Loucy (cell line): Measurements from ENCODE around the gene ROGDI.

Experiments used
- H2AFZ ChIP-seq: fragments of 200-600 bp; sonication (generic); 2 replicates; pipeline ENCODE4 v1.6.0; 2016; ENCODE audit warnings: antibody characterized with exemption, mild to moderate bottlenecking, low read length, moderate library complexity
- H3F3A ChIP-seq: fragments of 200-600 bp; 2 replicates; pipeline ENCODE4 v1.6.0; 2016; ENCODE audit warnings: antibody characterized with exemption, low read depth, mild to moderate bottlenecking
- H3K27me3 ChIP-seq: fragments of 200-600 bp; sonication (generic); 2 replicates; pipeline ENCODE4 v1.6.1; 2014; ENCODE audit warnings: low read length, mild to moderate bottlenecking; ENCODE audit not compliant: insufficient read depth, poor library complexity, severe bottlenecking
- H3K36me3 ChIP-seq: fragments of 200-600 bp; sonication (generic); 2 replicates; pipeline ENCODE4 v1.6.1; 2016; ENCODE audit warnings: low read length; ENCODE audit not compliant: insufficient read depth
- H3K4me1 ChIP-seq: fragments of 200-600 bp; sonication (generic); 2 replicates; pipeline ENCODE4 v1.5.1; 2014; ENCODE audit warnings: low read length, mild to moderate bottlenecking; ENCODE audit not compliant: insufficient read depth, poor library complexity, severe bottlenecking
- H3K4me2 ChIP-seq: fragments of 200-600 bp; sonication (generic); 2 replicates; pipeline ENCODE4 v1.6.0; 2014; ENCODE audit warnings: antibody characterized with exemption, low read length, low read depth, mild to moderate bottlenecking; ENCODE audit not compliant: poor library complexity, severe bottlenecking
- H3K4me3 ChIP-seq: fragments of 200-600 bp; sonication (generic); 2 replicates; pipeline ENCODE4 v1.5.1; 2014; ENCODE audit warnings: low read length, mild to moderate bottlenecking, mixed read lengths; ENCODE audit not compliant: poor library complexity, severe bottlenecking
- H3K79me2 ChIP-seq: fragments of 200-600 bp; sonication (generic); 2 replicates; pipeline ENCODE4 v1.6.1; 2014; ENCODE audit warnings: low read length; ENCODE audit not compliant: insufficient read depth
- H3K9ac ChIP-seq: fragments of 200-600 bp; sonication (generic); 2 replicates; pipeline ENCODE4 v1.6.0; 2014; ENCODE audit warnings: mild to moderate bottlenecking, low read depth, low read length, moderate library complexity; ENCODE audit not compliant: poor library complexity, severe bottlenecking
- H3K9me2 ChIP-seq: fragments of 200-600 bp; sonication (generic); replicated peaks from 2 replicates; pipeline ENCODE4 v1.6.1; 2016; ENCODE audit warnings: low read depth, low read length, mixed read lengths
- H3K9me3 ChIP-seq: fragments of 200-600 bp; sonication (generic); 2 replicates; pipeline ENCODE4 v1.6.1; 2014; ENCODE audit warnings: mild to moderate bottlenecking, antibody characterized with exemption, low read length, low read depth; ENCODE audit not compliant: insufficient read depth
- H4K20me1 ChIP-seq: fragments of 200-600 bp; sonication (generic); 2 replicates; pipeline ENCODE4 v1.6.0; 2014; ENCODE audit warnings: antibody characterized with exemption, low read length, mild to moderate bottlenecking; ENCODE audit not compliant: insufficient read depth, poor library complexity, severe bottlenecking
- EZH2phosphoT487 ChIP-seq: fragments of 200-600 bp; IDR thresholded peaks from 2 replicates; pipeline ENCODE4 v1.6.1; 2018; ENCODE audit warnings: antibody characterized with exemption, mild to moderate bottlenecking, moderate library complexity, borderline replicate concordance
- TF ChIP-seq, protein P1 (sequence below): fragments of 200-600 bp; sonication (generic); conservative IDR thresholded peaks from 2 replicates; pipeline ENCODE4 v1.5.1; 2014; ENCODE audit warnings: mild to moderate bottlenecking, antibody characterized with exemption, low read length

ROGDI gene

GRCh38 chr16:4788489-4788889 is 13.9 kb downstream of the ROGDI start:
- Histone ChIP-seq H3K9me2 (no peaks in the 10 kb centered on the region), H3K4me1 (no peaks in the 10 kb centered on the region), H3K4me2 (no peak overlapping the region), H4K20me1 (no peaks in the 10 kb centered on the region), H3K79me2 (no peaks in the 10 kb centered on the region), H3K27me3 (no peaks in the 10 kb centered on the region), H3F3A (no peaks in the 10 kb centered on the region), H3K9me3 (no peaks in the 10 kb centered on the region), H3K9ac (no peak overlapping the region), H3K36me3 (no peaks in the 10 kb centered on the region), H3K4me3 (no peak overlapping the region), H2AFZ (no peak overlapping the region; the same call in 1 of the 2 replicates)
- TF ChIP-seq EZH2phosphoT487: no peak
- TF ChIP-seq, protein P1, sequence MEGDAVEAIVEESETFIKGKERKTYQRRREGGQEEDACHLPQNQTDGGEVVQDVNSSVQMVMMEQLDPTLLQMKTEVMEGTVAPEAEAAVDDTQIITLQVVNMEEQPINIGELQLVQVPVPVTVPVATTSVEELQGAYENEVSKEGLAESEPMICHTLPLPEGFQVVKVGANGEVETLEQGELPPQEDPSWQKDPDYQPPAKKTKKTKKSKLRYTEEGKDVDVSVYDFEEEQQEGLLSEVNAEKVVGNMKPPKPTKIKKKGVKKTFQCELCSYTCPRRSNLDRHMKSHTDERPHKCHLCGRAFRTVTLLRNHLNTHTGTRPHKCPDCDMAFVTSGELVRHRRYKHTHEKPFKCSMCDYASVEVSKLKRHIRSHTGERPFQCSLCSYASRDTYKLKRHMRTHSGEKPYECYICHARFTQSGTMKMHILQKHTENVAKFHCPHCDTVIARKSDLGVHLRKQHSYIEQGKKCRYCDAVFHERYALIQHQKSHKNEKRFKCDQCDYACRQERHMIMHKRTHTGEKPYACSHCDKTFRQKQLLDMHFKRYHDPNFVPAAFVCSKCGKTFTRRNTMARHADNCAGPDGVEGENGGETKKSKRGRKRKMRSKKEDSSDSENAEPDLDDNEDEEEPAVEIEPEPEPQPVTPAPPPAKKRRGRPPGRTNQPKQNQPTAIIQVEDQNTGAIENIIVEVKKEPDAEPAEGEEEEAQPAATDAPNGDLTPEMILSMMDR: no peak

DNA sequence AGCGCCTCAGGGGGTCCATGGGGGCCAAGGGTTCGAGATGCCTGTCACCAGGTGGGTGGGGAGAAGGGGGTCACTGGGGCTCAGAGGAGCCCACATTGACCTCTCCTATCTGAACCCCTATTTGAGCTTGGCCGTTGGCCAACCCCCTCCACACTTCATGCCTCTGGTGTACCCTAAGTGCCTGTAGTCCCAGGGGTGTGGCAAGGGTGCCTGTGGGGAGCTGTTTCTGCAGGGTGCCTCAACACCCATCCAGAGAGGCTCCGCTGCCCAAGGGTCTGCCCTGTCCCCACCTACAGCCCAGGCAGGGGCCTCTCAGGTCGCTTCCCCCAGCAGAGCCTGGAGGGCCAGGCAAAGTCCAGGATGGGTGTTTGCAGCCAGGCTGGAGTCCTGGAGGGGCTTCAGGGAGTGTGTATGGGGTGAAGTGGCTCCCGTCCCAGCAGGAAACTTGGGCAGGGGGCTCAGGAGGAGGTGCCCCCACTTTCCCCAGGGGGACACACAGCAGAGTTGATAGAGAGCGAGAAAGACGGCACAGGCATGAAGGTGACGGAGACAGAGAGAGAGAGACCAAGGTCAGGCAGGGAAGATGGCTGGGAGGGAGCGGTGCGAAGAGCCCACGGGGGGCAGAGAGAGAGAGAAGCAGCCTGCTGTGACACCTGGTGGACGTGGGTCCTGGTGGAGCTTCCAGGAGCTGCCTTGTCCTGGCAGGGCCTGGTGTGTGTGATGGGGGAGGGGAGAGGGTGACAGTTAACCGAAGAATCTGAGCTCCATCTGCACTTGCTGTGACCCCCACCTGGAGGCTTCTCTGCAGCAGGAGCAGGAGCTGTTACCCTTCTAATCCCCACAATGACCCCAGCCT is 14.6 kb downstream of the ROGDI start, which contains the start of gene SEPTIN12:
Gene SEPTIN12 (minus strand): TSS at position 719 of the 856 bp plus-strand sequence. CDS start 700 bp downstream, at position 19.
- Histone ChIP-seq H3K79me2 (no peaks in the 10 kb centered on the region), H3K36me3 (no peaks in the 10 kb centered on the region), H3F3A (no peaks in the 10 kb centered on the region), H3K9me2 (no peaks in the 10 kb centered on the region), H3K4me3 (no peak within 1 kb of the TSS), H2AFZ (no peak within 1 kb of the TSS; the same call in 1 of the 2 replicates), H3K4me1 (no peaks in the 10 kb centered on the region), H4K20me1 (no peaks in the 10 kb centered on the region), H3K9me3 (no peaks in the 10 kb centered on the region), H3K27me3 (no peaks in the 10 kb centered on the region), H3K9ac (no peak within 1 kb of the TSS), H3K4me2 (no peak within 1 kb of the TSS)
- TF ChIP-seq, protein P1: no peak
- no peak for TF ChIP-seq EZH2phosphoT487

DNA sequence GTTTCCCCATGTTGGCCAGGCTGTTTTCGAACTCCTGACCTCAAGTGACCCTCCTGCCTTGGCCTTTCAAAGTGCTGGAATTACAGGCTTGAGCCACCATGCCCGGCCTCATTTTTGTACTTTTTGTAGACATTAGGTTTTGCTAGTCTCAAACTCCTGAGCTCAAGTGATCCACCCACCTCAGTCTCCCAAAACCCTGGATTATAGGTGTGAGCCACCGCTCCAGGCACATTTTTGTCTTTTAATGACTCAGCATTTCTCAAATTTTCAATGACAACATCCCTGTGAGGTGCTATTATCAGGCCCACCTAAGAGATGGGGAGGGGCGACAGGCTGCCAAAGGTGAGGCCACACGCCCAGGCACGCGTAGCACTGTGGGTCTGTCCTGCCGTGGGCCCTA is 15.4 kb downstream of the ROGDI start:
- Histone ChIP-seq H3K36me3 (no peaks in the 10 kb centered on the region), H3K4me1 (no peaks in the 10 kb centered on the region), H3K4me2 (no peak overlapping the region), H3K79me2 (no peaks in the 10 kb centered on the region), H3K4me3 (no peak overlapping the region), H3K9me2 (no peaks in the 10 kb centered on the region), H4K20me1 (no peaks in the 10 kb centered on the region), H2AFZ (no peak overlapping the region), H3K27me3 (no peaks in the 10 kb centered on the region), H3K9me3 (no peaks in the 10 kb centered on the region), H3K9ac (no peak overlapping the region), H3F3A (no peaks in the 10 kb centered on the region)
- TF ChIP-seq, protein P1: no peak
- TF ChIP-seq EZH2phosphoT487: no peak
